Right lobe of liver (tissue), 4 donors: ENCODE data around the gene PAK4.

ENCODE experiments used
- CTCF ChIP-seq, 4 donors: fragments of 200-600 bp in 3 of 4; fragments of 450-650 bp in 1 of 4; IDR thresholded peaks; one replicate each; pipeline versions ENCODE4 v1.5.1 to v1.8.0; 2016 to 2022; ENCODE audit warnings: antibody characterized with exemption in 4 of 4, mild to moderate bottlenecking in 2 of 4
- POLR2A ChIP-seq: fragments of 450-650 bp; IDR thresholded peaks from one replicate; pipeline ENCODE4 v1.6.1; 2017; ENCODE audit warnings: antibody characterized with exemption, mild to moderate bottlenecking
- donor health status: DM: no; HTN: no; CAD: no.
- donor health status: DM: no; HTN: no; CAD: no.
- donor health status: DM: no; HTN: yes; CAD: no.

GRCh38 chr19:39085392-39085791 lies 40.2 kb upstream of the PAK4 start:
- no peak for TF ChIP-seq CTCF (IDR thresholded peaks at IDR 0.05)
- TF ChIP-seq POLR2A, result no peak
